Adipose tissue (tissue), 3 donors: Measurements from ENCODE around the gene PPIF. TPM values are rescaled to one million over a fixed set of nuclear protein-coding genes. Genes with fewer than 3 reads are reported as not detected.

Experiments used
- H3K27ac ChIP-seq: one replicate; pipeline ENCODE4 v1.5.1; 2013; ENCODE audit warnings: low read depth, low read length
- WGBS, 3 donors: extraction: QIAGEN DNeasy Blood & Tissue Kit; methylation state at CpG; one replicate each; pipeline ENCODE4 v1.1.7; 2013; 5-methylcytosine and 5-hydroxymethylcytosine counted together
- polyA plus RNA-seq, 3 donors: library from polyadenylated mRNA; stranded (reverse); fragments of 200-250 nt; gene quantifications; one replicate each; pipeline ENCODE4 v1.2.3, GENCODE V29; 2013
- donor health status: healthy with polysubstance abuse.
- donor health status: Bipolar disorder and iron deficiency.
- donor health status: healthy.

Gene PPIF
- polyA plus RNA-seq, 3 donors: 36.1 to 173 (median 64.0) TPM

- no peak overlapping the region for H3K27ac ChIP-seq
- WGBS, 3 donors: 90 to 94% (median 92%) methylated on average over 7 of the region's 7 CpGs
Observed at GRCh38 chr10:79378383-79378646, 31.0 kb downstream of the PPIF start.

GRCh38 chr10:79378647-79379511, 31.6 kb downstream of the PPIF start:
- H3K27ac ChIP-seq: no peak overlapping the region
- 78 to 84% (median 78%) methylated on average over 22 of the region's 22 CpGs for WGBS, 3 donors

GRCh38 chr10:79379512-79380124, 32.3 kb downstream of the PPIF start:
- 47 to 53% (median 48%) methylated on average over 9 of the region's 9 CpGs for WGBS, 3 donors
- peak overlapping the region; percentile 79 for H3K27ac ChIP-seq

- 47 to 62% (median 53%) methylated on average over 14 of the region's 14 CpGs for WGBS, 3 donors
Observed at GRCh38 chr10:79380125-79380945, 33.1 kb downstream of the PPIF start.

GRCh38 chr10:79380946-79381721, 33.9 kb downstream of the PPIF start:
- no peak overlapping the region for H3K27ac ChIP-seq
- WGBS, 3 donors: 60 to 76% (median 63%) methylated on average over 9 of the region's 9 CpGs

More at GRCh38 chr10:79380125-79380945, 33.1 kb downstream of the PPIF start:
- peak overlapping the region; percentile 79 for H3K27ac ChIP-seq

GRCh38 chr10:79381804-79382221, 34.5 kb downstream of the PPIF start:
- WGBS, 3 donors: 52 to 62% (median 62%) methylated on average over 11 of the region's 11 CpGs
- H3K27ac ChIP-seq: no peak overlapping the region

- no peak overlapping the region for H3K27ac ChIP-seq
- 70 to 83% (median 74%) methylated on average over 18 of the region's 18 CpGs for WGBS, 3 donors
Observed at GRCh38 chr10:79382491-79382941, 35.2 kb downstream of the PPIF start.

GRCh38 chr10:79383974-79384606, 36.8 kb downstream of the PPIF start:
- WGBS, 3 donors: 93 to 94% (median 93%) methylated on average over 12 of the region's 12 CpGs
- no peak overlapping the region for H3K27ac ChIP-seq

GRCh38 chr10:79384773-79385391, 37.6 kb downstream of the PPIF start:
- H3K27ac ChIP-seq: no peak overlapping the region
- 91 to 95% (median 91%) methylated on average over 14 of the region's 14 CpGs for WGBS, 3 donors

- no peak overlapping the region for H3K27ac ChIP-seq
- 90 to 94% (median 93%) methylated on average over 9 of the region's 9 CpGs for WGBS, 3 donors
Observed at GRCh38 chr10:79385392-79385795, 38.1 kb downstream of the PPIF start.

GRCh38 chr10:79385804-79386531, 38.7 kb downstream of the PPIF start:
- H3K27ac ChIP-seq: no peak overlapping the region
- 92 to 93% (median 93%) methylated on average over 26 to 28 of the region's 28 CpGs for WGBS, 3 donors

GRCh38 chr10:79386637-79387465, 39.6 kb downstream of the PPIF start:
- no peak overlapping the region for H3K27ac ChIP-seq
- whole genome bisulfite sequencing, 3 donors: 78 to 80% (median 79%) methylated on average over 24 of the region's 24 CpGs

- WGBS, 3 donors: 78 to 94% (median 81%) methylated on average over 4 to 5 of the region's 5 CpGs
- H3K27ac ChIP-seq: no peak overlapping the region
Observed at GRCh38 chr10:79387466-79387973, 40.3 kb downstream of the PPIF start.

GRCh38 chr10:79387974-79388850, 40.9 kb downstream of the PPIF start:
- no peak overlapping the region for H3K27ac ChIP-seq
- 57 to 85% (median 81%) methylated on average over 11 of the region's 11 CpGs for WGBS, 3 donors

GRCh38 chr10:79390057-79390456, 42.8 kb downstream of the PPIF start:
- WGBS, 3 donors: 95 to 100% (median 99%) methylated on average over 2 of the region's 2 CpGs
- no peak overlapping the region for H3K27ac ChIP-seq
